Vagina (tissue), 2 donors: ENCODE measurements around the gene UAP1.

ENCODE experiments used
- CTCF ChIP-seq, 3 experiments: fragments of 450-650 bp in 2 of 3; fragments of 200-600 bp in 1 of 3; sonication (generic) in 1 of 3; IDR thresholded peaks; one replicate each; pipeline ENCODE4 v1.5.1; 2017 to 2019; ENCODE audit warnings: antibody characterized with exemption in 3 of 3, mild to moderate bottlenecking in 2 of 3, moderate library complexity in 2 of 3
- POLR2A ChIP-seq, 2 donors: fragments of 450-650 bp; IDR thresholded peaks; one replicate each; pipeline ENCODE4 v1.6.1; 2017; ENCODE audit warnings: antibody characterized with exemption in 2 of 2, mild to moderate bottlenecking in 2 of 2, moderate library complexity in 2 of 2

GRCh38 chr1:162629651-162630050 lies 68.1 kb downstream of the UAP1 start:
- no peak for TF ChIP-seq POLR2A (IDR thresholded peaks at IDR 0.05)
- TF ChIP-seq CTCF (IDR thresholded peaks at IDR 0.05), result no peak
